NCI-H2227 treated with DMSO at 0.1 percent for 48 hours (cell line): Measurements from ENCODE around the gene CRAMP1.
A peak's percentile ranks its signal among the peaks of the same experiment; 100 is the strongest.

Source experiments
- DNase-seq: peaks from one replicate; lab custom pipeline; 2025; lab: John Stamatoyannopoulos, UW

The CRAMP1 gene

DNA sequence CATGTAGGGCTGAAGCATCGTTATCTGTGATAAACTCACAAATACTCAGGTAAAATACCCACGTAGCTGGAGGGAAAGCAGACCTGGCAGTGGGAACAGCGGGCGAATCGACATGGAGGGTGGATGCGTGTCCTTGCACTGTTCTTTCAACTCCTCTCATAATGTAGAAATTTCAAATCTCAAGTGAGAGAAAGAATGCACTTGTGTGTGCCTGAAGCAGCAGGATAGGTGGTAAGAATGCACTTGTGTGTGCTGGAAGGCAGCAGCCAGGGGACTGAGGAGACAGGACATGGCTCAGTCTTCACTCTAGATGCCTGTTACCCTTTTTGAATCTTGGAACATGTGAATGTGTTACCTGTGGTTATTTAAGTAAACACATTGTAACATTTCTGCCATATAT lies 10.7 kb upstream of the CRAMP1 start:
- DNase-seq, result no peak

GRCh38 chr16:1602285-1602684 lies 9.9 kb upstream of the CRAMP1 start:
- no peak for DNase-seq

GRCh38 chr16:1606774-1607173 lies 5.4 kb upstream of the CRAMP1 start:
- no peak for DNase-seq

- DNase-seq, result no peak
Observed at GRCh38 chr16:1607971-1608370, 4.2 kb upstream of the CRAMP1 start.

DNA sequence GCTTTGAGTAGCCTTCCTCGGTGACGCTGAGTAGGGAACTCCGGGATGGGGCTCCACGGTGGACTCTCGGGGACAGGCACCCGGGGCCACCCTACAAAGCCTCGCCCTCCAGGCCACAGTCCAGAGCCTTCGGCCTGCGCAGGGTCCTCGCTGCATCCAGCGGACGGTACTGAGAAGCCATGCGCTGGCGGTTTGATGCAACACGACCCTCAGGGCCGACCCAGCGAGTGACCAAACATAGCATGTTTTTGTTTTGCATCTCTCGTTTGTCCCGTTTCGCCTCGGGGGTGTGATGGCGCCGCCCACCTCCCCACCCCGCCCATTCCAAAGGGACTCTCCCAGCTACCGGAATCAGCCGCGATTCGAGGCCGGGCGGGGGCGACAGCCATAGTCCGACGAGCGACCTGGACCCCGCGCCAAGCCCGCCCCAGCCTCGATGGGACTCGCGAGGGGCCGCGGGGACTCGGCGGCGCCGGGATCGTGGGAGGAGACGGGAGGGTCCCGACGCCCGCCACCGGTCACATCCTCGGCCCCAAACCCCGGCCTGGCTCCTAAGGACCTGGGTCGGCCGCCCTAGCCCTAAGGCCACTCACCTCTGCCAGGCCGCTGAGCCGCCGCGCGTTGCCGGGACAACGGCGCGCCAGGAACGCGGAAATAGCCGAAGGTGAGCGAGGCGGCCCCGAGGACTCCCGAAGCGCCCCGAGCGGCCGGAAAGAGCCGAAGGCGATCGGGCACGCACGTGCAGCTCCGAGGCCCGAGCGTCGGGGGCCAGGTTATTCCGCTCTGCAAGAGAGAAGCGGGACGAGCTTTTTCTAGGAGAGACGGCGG lies 1.9 kb upstream of the CRAMP1 start:
- peak; percentile 71 for DNase-seq

GRCh38 chr16:1610899-1611632 lies 1.1 kb upstream of the CRAMP1 start:
- DNase-seq, result peak; percentile 56

DNA sequence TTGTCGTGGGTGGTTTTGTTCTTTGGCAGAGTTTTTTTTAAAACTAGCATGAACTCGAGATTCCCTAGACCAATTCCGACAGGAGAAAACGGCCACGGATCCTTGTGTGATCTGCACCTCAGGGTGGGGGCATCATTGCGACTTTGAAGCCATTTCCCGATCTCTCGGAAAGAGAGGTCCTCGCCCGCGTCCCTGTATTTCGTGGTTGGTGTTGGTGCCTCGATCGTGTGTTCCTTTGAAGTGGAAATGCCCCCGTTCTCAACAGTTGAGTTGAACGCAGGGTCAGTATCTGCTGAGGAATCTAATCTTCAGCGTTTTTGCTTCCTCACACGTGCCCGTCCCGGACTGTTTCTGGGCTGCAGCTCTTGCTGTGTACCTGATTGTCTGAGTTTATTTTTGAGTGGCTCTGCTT lies 1.1 kb downstream of the CRAMP1 start:
- DNase-seq, result no peak

- DNase-seq, result no peak
Observed at GRCh38 chr16:1613728-1614455, 1.7 kb downstream of the CRAMP1 start.

DNA sequence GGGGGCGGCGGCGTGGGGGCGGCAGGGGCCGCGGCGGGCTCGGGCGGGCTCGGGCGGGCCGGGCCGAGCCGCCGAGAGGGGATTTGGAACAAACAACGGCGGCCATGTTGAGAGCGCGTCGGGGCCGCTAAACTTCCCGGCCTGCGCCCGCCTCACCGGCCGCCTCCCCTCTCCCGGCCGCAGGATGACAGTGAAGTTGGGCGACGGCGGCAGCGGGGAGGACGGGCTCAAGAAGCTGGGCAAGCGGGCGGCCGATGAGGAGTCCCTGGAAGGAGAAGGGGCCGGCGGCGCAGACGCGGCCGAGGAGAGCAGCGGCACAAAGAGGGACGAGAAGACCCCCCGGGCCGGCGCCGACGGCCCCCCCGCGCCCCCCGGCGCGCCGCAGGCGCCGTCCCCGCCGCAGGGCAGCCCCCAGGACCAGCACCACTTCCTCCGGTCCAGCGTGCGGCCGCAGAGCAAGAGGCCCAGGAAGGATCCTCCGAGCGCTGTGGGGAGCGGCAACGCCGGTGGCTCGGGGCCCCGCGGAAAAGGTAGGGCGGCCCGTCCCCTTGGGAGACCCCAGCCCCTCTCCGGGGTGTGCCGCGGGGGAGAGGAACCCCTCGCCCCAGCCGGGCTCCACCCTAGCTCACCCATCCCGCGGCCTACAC lies 2.4 kb downstream of the CRAMP1 start:
- no peak for DNase-seq

GRCh38 chr16:1615761-1616160 lies 3.6 kb downstream of the CRAMP1 start:
- DNase-seq, result no peak

DNA sequence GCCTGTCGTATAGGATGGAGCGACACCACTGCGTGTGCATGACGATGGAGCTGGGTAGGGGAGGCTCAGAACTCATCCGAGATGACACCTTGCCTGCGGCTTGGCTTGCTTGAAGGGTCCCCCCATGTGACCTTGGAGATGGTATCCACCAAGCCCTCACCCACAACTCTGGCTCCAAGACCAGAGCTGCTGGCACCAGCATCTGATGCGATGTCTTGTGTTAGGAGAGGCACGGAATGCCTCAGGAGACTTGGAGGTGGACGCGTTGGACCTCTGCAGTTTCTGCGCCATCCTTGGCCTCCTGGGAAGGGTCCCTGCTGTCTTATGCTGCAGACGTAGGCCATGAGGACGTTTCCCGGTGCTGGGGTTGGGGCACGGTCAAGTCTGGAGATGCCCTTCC lies 7.8 kb downstream of the CRAMP1 start:
- DNase-seq, result no peak

GRCh38 chr16:1620391-1620790 lies 8.2 kb downstream of the CRAMP1 start:
- DNase-seq, result no peak

- DNase-seq, result no peak
Observed at GRCh38 chr16:1621851-1622250, 9.7 kb downstream of the CRAMP1 start.

GRCh38 chr16:1626327-1626726 lies 14.2 kb downstream of the CRAMP1 start:
- no peak for DNase-seq

- no peak for DNase-seq
Observed at GRCh38 chr16:1626776-1627175, 14.6 kb downstream of the CRAMP1 start.

DNA sequence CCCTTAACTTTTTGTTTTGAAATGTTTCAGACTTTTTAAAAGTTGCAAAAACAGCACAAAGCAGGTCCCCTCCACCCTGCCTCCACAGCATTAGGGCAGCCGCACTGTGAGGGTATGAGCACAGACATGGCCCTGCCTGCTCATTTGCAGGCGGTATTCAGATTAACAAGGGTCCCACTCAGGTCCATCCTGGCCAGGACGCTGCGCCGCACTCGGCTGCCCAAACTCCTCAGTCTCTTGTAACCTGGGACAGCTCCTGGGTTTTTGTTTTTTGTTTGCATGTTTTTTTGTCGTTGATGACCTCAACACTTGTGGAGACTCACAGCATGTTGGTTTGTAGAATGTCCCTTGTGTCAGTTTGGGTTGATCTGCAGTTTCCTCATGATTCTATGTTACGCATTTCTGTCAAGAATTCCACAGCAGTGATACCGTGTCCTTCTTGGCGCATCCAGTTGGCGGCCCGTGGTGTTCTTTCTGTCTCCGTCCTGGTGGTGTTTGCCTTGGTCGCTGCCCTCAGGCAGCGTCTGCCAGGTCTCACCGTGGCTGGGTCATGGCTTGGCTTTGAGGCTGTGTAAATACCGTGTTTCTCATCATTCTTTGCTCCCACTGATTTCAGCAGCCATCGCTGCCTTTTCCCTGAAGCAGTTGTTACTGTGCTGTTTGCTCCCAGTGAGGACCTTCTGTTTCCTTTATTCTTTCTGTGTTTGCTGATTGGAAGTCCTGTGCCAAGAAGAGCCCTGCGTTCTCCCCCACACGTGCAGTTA lies 18.5 kb downstream of the CRAMP1 start:
- DNase-seq, result no peak

- no peak for DNase-seq
Observed at GRCh38 chr16:1631230-1631629, 19.1 kb downstream of the CRAMP1 start.

DNA sequence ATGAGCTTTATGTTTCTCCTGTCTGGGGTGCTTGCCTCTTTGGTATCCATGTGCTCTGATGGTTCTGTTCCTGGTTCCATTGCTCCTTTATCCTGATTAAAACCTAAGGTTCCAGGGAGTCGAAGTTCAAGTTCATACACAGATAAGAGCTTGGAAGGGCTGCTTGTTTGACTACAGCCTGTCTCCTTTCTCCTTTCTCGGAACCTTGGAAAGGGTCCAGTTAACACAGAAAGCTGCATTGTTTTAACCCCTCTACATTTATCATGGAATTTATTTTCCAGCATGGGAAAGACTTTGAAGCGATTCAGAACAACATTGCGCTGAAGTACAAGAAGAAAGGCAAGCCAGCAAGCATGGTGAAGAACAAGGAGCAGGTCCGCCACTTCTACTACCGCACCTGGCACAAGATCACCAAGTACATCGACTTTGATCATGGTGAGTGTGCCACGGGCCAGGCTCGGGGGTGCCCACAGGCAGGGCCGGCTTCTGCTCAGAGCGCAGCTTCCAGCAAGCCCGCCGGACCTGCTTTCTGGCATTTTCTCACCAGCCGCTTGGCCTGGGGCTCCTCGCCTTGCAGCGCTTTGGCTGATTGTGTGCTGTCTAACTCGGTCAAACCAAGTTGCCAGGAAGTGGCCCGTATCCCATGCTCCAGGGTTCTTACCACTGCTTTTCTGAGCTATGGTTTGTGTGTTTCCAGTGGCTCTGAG lies 19.9 kb downstream of the CRAMP1 start:
- DNase-seq, result no peak

DNA sequence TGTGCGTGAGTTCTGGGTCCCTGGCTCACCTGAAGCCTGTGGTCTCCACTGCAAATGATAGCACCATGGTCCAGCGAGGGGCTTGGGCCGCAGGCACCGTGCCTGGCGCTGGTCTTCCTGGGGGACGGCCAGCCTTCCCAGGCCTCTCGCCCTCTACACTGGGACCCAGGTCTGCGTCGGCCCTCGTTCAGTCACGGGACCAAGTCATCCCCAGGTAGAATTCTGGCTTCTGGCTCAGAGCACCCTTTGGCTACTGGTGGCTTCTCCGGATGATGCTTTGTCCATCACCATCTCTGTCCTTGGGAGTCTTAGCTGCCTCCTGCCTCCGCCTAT lies 20.4 kb downstream of the CRAMP1 start:
- no peak for DNase-seq

DNA sequence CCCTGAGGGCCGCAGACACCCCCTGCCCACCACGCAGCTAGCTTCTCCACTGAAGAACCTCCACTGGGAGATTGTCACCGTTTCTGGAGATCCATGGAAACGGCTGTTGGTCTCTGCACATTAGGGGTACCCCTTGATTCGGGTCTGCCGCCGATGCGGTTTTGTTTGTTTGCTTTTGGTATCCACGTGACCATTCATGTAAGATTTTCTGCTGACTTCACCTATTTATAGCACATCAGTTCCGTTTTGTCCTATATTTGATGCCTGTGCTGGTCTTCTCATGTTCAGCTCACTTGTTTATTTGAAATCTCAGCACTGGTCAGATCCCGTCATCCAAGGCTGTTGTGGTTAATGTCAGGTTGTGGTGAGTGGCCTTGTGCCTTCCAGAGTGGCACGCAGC lies 21.1 kb downstream of the CRAMP1 start:
- no peak for DNase-seq

DNA sequence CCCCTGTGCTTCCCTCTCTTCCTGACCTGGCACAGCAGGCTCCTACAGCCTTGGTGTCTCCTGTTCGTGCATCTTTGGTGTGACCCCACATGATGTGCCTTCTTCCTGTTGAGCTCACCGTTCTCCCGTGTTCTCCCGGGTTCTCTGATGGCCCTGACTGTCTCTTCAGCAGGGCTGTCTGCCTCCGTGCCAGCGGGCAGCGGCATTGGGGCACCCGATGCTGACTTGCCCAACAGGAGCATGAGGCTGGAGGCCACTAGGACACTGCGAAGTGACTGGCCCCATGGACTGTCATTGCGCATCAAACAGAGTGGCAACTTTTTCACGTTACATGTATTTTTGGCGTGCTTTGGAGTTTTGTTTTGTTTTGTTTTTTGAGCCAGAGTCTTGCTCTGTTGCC lies 22.4 kb downstream of the CRAMP1 start:
- DNase-seq, result no peak
